ENCODE results near the gene IFT43.

DNA sequence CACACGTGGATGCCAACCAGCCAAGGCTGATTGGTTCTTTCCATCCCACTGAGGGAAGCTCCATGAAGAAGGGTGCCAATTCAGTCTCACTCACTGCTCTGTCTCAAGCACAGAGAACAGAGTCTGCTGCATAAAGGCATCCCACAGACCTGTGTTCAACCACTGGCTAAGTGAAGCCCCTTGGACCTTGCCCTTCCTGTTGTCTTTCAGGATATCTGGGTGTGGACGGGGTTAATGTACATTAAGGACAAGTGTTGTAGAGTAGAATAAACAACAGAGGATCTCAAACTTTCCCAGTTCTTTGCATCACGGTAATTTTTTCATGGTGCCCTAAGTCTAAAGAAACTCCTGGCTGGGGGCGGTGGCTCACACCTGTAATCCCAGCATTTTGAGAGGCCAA, 133.0 kb downstream of the IFT43 start:
- TF ChIP-seq, protein P1, sequence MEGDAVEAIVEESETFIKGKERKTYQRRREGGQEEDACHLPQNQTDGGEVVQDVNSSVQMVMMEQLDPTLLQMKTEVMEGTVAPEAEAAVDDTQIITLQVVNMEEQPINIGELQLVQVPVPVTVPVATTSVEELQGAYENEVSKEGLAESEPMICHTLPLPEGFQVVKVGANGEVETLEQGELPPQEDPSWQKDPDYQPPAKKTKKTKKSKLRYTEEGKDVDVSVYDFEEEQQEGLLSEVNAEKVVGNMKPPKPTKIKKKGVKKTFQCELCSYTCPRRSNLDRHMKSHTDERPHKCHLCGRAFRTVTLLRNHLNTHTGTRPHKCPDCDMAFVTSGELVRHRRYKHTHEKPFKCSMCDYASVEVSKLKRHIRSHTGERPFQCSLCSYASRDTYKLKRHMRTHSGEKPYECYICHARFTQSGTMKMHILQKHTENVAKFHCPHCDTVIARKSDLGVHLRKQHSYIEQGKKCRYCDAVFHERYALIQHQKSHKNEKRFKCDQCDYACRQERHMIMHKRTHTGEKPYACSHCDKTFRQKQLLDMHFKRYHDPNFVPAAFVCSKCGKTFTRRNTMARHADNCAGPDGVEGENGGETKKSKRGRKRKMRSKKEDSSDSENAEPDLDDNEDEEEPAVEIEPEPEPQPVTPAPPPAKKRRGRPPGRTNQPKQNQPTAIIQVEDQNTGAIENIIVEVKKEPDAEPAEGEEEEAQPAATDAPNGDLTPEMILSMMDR (IDR thresholded peaks at IDR 0.05), result no peak
- TF ChIP-seq POLR2A (IDR thresholded peaks at IDR 0.05) (no peak), EP300 (IDR thresholded peaks at IDR 0.05) (no peak)
